Measurements from ENCODE around the gene WDR64.
"Not testable (repeated sequence)": the region's sequence is repeated elsewhere in the genome, so short reads cannot be mapped to it uniquely, and the experiment has no call there.

WDR64 gene

GRCh38 chr1:241744591-241744990 is 92.5 kb downstream of the WDR64 start:
- DNase-seq, result no peak

- DNase-seq, result no peak
Observed at GRCh38 chr1:241747992-241748391, 95.9 kb downstream of the WDR64 start.

- DNase-seq, result no peak
Observed at GRCh38 chr1:241749041-241749944, 97.2 kb downstream of the WDR64 start.

GRCh38 chr1:241749945-241750695 is 98.0 kb downstream of the WDR64 start:
- no peak for DNase-seq

- DNase-seq, result no peak
Observed at GRCh38 chr1:241751524-241751923, 99.4 kb downstream of the WDR64 start.

- no peak for DNase-seq
Observed at GRCh38 chr1:241762713-241763339, 110.7 kb downstream of the WDR64 start.

- no peak for DNase-seq
Observed at GRCh38 chr1:241765390-241765789, 113.3 kb downstream of the WDR64 start.

- no peak for DNase-seq
Observed at GRCh38 chr1:241767737-241768136, 115.7 kb downstream of the WDR64 start.

GRCh38 chr1:241770115-241770514 is 118.0 kb downstream of the WDR64 start:
- no peak for DNase-seq

GRCh38 chr1:241771117-241771516 is 119.0 kb downstream of the WDR64 start:
- no peak for DNase-seq

GRCh38 chr1:241772932-241773500 is 120.9 kb downstream of the WDR64 start:
- no peak for DNase-seq

- no peak for DNase-seq
Observed at GRCh38 chr1:241773991-241774390, 121.9 kb downstream of the WDR64 start.

GRCh38 chr1:241775021-241775420 is 122.9 kb downstream of the WDR64 start:
- no peak for DNase-seq

- DNase-seq, result no peak
Observed at GRCh38 chr1:241776911-241777310, 124.8 kb downstream of the WDR64 start.

GRCh38 chr1:241778117-241778516 is 126.0 kb downstream of the WDR64 start:
- no peak for DNase-seq

GRCh38 chr1:241779897-241780296 is 127.8 kb downstream of the WDR64 start:
- DNase-seq, result no peak

- DNase-seq, result no peak
Observed at GRCh38 chr1:241782396-241782795, 130.3 kb downstream of the WDR64 start.

GRCh38 chr1:241787691-241788090 is 135.6 kb downstream of the WDR64 start:
- no peak for DNase-seq

- no peak for DNase-seq
Observed at GRCh38 chr1:241789061-241789460, 137.0 kb downstream of the WDR64 start.

- no peak for DNase-seq
Observed at GRCh38 chr1:241799416-241799815, 147.3 kb downstream of the WDR64 start.

- DNase-seq, result no peak
Observed at GRCh38 chr1:241800640-241801039, 148.6 kb downstream of the WDR64 start.

GRCh38 chr1:241802863-241803262 is 150.8 kb downstream of the WDR64 start:
- DNase-seq, result no peak

- not testable (repeated sequence) for DNase-seq
Observed at GRCh38 chr1:241804706-241805105, 152.6 kb downstream of the WDR64 start.
